GM12864 (cell line): ENCODE data around the gene BTBD16.
A peak's percentile ranks its signal among the peaks of the same experiment; 100 is the strongest.

Source experiments
- DNase-seq: peaks from one replicate; pipeline ENCODE4 v3.0.0-alpha.2; 2011; ENCODE audit warnings: low read depth
- H3K4me3 ChIP-seq: 2 replicates; pipeline ENCODE4 v1.5.1; 2011; ENCODE audit warnings: mild to moderate bottlenecking, low read depth, low read length, control low read depth
- TF ChIP-seq, protein P1 (sequence below): IDR thresholded peaks from 2 replicates; pipeline ENCODE4 v1.5.1; 2011; ENCODE audit warnings: low read depth, mild to moderate bottlenecking, moderate library complexity, low read length, control low read depth, inconsistent platforms; ENCODE audit errors: missing control alignments

Gene BTBD16

GRCh38 chr10:122259075-122259466 lies 12.0 kb upstream of the BTBD16 start:
- H3K4me3 ChIP-seq, result no peak overlapping the region
- no peak for DNase-seq
- TF ChIP-seq, protein P1, sequence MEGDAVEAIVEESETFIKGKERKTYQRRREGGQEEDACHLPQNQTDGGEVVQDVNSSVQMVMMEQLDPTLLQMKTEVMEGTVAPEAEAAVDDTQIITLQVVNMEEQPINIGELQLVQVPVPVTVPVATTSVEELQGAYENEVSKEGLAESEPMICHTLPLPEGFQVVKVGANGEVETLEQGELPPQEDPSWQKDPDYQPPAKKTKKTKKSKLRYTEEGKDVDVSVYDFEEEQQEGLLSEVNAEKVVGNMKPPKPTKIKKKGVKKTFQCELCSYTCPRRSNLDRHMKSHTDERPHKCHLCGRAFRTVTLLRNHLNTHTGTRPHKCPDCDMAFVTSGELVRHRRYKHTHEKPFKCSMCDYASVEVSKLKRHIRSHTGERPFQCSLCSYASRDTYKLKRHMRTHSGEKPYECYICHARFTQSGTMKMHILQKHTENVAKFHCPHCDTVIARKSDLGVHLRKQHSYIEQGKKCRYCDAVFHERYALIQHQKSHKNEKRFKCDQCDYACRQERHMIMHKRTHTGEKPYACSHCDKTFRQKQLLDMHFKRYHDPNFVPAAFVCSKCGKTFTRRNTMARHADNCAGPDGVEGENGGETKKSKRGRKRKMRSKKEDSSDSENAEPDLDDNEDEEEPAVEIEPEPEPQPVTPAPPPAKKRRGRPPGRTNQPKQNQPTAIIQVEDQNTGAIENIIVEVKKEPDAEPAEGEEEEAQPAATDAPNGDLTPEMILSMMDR, result no peak

DNA sequence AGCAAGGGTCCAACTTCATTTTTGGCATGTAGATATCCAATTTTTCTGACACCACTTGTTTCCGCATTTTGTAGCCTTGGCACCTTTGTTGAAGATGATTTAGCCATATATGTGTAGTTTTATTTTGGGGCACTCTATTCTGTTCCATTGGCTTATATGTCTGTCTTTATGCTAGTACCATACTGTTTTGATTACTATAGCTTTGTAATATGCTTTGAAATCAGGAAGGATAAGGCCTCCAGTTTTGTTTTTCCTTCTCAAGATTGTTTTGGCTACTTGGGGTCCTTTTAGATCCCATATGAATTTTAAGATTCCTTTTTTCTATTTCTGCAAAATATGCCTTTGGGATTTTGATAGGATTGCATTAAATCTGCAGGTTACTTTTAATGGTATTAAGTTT lies 9.5 kb upstream of the BTBD16 start:
- no peak for DNase-seq
- TF ChIP-seq, protein P1, result no peak
- H3K4me3 ChIP-seq, result no peak overlapping the region

GRCh38 chr10:122263971-122264370 lies 7.1 kb upstream of the BTBD16 start:
- TF ChIP-seq, protein P1, result no peak
- H3K4me3 ChIP-seq, result no peak overlapping the region
- no peak for DNase-seq

GRCh38 chr10:122264436-122264835 lies 6.7 kb upstream of the BTBD16 start:
- DNase-seq, result no peak
- H3K4me3 ChIP-seq, result no peak overlapping the region
- TF ChIP-seq, protein P1, result no peak

- DNase-seq, result no peak
- no peak overlapping the region for H3K4me3 ChIP-seq
- TF ChIP-seq, protein P1, result no peak
These were observed 6.2 kb upstream of the BTBD16 start for GRCh38 chr10:122264931-122265330.

DNA sequence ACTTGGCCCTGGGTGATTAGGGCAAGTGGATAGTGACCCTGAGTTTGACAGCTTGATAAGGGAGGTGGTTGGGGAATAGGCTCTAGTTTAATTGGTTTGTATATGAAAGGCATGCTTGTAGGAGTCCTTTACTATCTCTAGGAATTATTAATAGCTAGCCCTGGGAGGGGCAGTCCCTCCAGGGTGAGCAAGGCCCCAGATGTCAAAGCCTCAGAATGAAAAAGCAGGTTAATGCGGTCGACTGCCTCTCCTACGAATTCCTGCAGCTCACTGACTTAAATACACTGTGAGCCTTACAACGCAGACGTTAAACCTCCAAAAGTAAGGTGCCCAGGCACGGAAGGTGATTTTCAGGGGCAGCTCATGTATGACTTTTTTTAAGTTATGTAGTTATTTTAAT lies 5.2 kb upstream of the BTBD16 start:
- no peak for DNase-seq
- H3K4me3 ChIP-seq, result no peak overlapping the region
- TF ChIP-seq, protein P1, result no peak

- no peak overlapping the region for H3K4me3 ChIP-seq
- TF ChIP-seq, protein P1, result peak; percentile 95
- DNase-seq, result peak; percentile 1
These were observed 3.0 kb upstream of the BTBD16 start for GRCh38 chr10:122267849-122268737.
